ENCODE measurements around the gene IGFBP5.

DNA sequence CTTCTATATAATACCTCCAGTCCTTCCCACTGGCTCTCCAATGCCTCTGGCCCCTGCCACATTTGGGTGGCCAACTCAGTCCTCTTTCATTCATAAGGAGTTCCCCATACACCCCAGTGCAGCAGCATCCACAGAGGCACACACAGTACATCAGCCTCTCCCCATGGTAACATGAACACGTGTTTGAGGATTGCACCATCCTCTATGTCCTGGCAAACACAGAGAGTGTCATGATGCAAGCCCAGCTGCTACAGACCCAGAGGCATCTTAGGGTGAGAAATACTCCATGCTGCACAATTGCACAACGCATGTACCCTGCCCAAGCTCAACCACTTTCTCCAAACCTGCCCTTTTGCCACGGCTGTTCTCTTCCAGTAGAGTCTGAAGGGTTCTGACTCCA lies 11.5 kb downstream of the IGFBP5 start:
- TF ChIP-seq YY1 (IDR thresholded peaks at IDR 0.05), result peak; percentile 88
- TF ChIP-seq, protein P1, sequence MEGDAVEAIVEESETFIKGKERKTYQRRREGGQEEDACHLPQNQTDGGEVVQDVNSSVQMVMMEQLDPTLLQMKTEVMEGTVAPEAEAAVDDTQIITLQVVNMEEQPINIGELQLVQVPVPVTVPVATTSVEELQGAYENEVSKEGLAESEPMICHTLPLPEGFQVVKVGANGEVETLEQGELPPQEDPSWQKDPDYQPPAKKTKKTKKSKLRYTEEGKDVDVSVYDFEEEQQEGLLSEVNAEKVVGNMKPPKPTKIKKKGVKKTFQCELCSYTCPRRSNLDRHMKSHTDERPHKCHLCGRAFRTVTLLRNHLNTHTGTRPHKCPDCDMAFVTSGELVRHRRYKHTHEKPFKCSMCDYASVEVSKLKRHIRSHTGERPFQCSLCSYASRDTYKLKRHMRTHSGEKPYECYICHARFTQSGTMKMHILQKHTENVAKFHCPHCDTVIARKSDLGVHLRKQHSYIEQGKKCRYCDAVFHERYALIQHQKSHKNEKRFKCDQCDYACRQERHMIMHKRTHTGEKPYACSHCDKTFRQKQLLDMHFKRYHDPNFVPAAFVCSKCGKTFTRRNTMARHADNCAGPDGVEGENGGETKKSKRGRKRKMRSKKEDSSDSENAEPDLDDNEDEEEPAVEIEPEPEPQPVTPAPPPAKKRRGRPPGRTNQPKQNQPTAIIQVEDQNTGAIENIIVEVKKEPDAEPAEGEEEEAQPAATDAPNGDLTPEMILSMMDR (IDR thresholded peaks at IDR 0.05; ENCODE audit: low read depth, low read length, missing input control), result no peak
- TF ChIP-seq, protein P2, sequence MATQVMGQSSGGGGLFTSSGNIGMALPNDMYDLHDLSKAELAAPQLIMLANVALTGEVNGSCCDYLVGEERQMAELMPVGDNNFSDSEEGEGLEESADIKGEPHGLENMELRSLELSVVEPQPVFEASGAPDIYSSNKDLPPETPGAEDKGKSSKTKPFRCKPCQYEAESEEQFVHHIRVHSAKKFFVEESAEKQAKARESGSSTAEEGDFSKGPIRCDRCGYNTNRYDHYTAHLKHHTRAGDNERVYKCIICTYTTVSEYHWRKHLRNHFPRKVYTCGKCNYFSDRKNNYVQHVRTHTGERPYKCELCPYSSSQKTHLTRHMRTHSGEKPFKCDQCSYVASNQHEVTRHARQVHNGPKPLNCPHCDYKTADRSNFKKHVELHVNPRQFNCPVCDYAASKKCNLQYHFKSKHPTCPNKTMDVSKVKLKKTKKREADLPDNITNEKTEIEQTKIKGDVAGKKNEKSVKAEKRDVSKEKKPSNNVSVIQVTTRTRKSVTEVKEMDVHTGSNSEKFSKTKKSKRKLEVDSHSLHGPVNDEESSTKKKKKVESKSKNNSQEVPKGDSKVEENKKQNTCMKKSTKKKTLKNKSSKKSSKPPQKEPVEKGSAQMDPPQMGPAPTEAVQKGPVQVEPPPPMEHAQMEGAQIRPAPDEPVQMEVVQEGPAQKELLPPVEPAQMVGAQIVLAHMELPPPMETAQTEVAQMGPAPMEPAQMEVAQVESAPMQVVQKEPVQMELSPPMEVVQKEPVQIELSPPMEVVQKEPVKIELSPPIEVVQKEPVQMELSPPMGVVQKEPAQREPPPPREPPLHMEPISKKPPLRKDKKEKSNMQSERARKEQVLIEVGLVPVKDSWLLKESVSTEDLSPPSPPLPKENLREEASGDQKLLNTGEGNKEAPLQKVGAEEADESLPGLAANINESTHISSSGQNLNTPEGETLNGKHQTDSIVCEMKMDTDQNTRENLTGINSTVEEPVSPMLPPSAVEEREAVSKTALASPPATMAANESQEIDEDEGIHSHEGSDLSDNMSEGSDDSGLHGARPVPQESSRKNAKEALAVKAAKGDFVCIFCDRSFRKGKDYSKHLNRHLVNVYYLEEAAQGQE (IDR thresholded peaks at IDR 0.05), result no peak
- no peak for TF ChIP-seq GABPA (IDR thresholded peaks at IDR 0.05 in 1 of 2, conservative IDR thresholded peaks at IDR 0.05 in 1 of 2)
- TF ChIP-seq, protein P3, sequence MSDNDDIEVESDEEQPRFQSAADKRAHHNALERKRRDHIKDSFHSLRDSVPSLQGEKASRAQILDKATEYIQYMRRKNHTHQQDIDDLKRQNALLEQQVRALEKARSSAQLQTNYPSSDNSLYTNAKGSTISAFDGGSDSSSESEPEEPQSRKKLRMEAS (IDR thresholded peaks at IDR 0.05), result peak; percentile 69
- TF ChIP-seq JUND (IDR thresholded peaks at IDR 0.05), result peak in 1 of 2 donors; percentile 66
